Lung (tissue), 12 donors: ENCODE measurements around the gene ABCB10. TPM values are rescaled to one million over a fixed set of nuclear protein-coding genes. Genes with fewer than 3 reads are reported as not detected.

Source experiments
- ATAC-seq: fragments of 200-7000 bp; cut with Tn5 transposase; one replicate; pipeline ENCODE4 v1.9.1; 2020; ENCODE audit warnings: moderate number of reproducible peaks; ENCODE audit not compliant: insufficient read depth, low FRiP score
- DNase-seq, 3 donors: peaks; one replicate each; pipeline ENCODE4 v3.0.0-alpha.2; 2013 to 2017
- H3K27ac ChIP-seq, 2 donors: one replicate each; pipeline ENCODE4 v1.5.1; 2013; ENCODE audit warnings: mild to moderate bottlenecking in 2 of 2, moderate library complexity in 2 of 2, control low read depth in 1 of 2, inconsistent platforms in 1 of 2, low read depth in 1 of 2, low read length in 1 of 2
- H3K27me3 ChIP-seq, 3 donors: one replicate each; pipeline ENCODE4 v1.5.1; 2013; ENCODE audit warnings: low read length in 2 of 3; ENCODE audit not compliant: control insufficient read depth in 3 of 3, insufficient read depth in 3 of 3
- H3K36me3 ChIP-seq, 4 donors: one replicate each; pipeline ENCODE4 v1.5.1; 2013; ENCODE audit warnings: low read length in 4 of 4, mild to moderate bottlenecking in 1 of 4, moderate library complexity in 1 of 4; ENCODE audit not compliant: control insufficient read depth in 4 of 4, insufficient read depth in 4 of 4
- H3K4me1 ChIP-seq, 5 donors: one replicate each; pipeline ENCODE4 v1.5.1; 2013; ENCODE audit warnings: low read length in 5 of 5, mild to moderate bottlenecking in 2 of 5, moderate library complexity in 1 of 5; ENCODE audit not compliant: control insufficient read depth in 5 of 5, insufficient read depth in 5 of 5
- H3K4me3 ChIP-seq: one replicate; pipeline ENCODE4 v1.5.1; 2013; ENCODE audit warnings: mild to moderate bottlenecking, control low read depth, moderate library complexity
- H3K9ac ChIP-seq, 2 donors: one replicate each; pipeline ENCODE4 v1.5.1; 2013; ENCODE audit warnings: low read length in 2 of 2, control low read depth in 1 of 2; ENCODE audit not compliant: insufficient read depth in 1 of 2
- H3K9me3 ChIP-seq, 4 donors: one replicate each; pipeline ENCODE4 v1.5.1; 2013; ENCODE audit warnings: low read length in 3 of 4, mild to moderate bottlenecking in 1 of 4, moderate library complexity in 1 of 4; ENCODE audit not compliant: control insufficient read depth in 4 of 4, insufficient read depth in 3 of 4
- CTCF ChIP-seq: IDR thresholded peaks from 2 replicates; pipeline ENCODE4 v1.5.1; 2012; ENCODE audit warnings: mild to moderate bottlenecking; ENCODE audit errors: control extremely low read depth, extremely low read depth
- WGBS, 2 donors: extraction: QIAGEN DNeasy Blood & Tissue Kit; methylation state at CpG; one replicate each; pipeline ENCODE4 v1.1.7; 2013; 5-methylcytosine and 5-hydroxymethylcytosine counted together
- polyA plus RNA-seq, 2 donors: library from polyadenylated mRNA; stranded (reverse); fragments of 200-250 nt; gene quantifications; one replicate each; pipeline ENCODE4 v1.2.1, GENCODE V29; 2013
- total RNA-seq, 2 donors: library from RNA; depleted of rRNA in 1 of 2; stranded (reverse); fragments of >200 nt in 1 of 2; gene quantifications; one replicate each; pipeline ENCODE4 v1.2.1, GENCODE V29; 2014 to 2021
- donor health status: control.
- donor health status: control.
- donor health status: Bipolar disorder and iron deficiency.
- donor health status: healthy.
- donor health status: DM: yes; HTN: yes; CAD: no.

Gene ABCB10
- total and polyA plus RNA-seq, 4 donors = 6.5 to 23.5 (median 14.2) TPM

DNA sequence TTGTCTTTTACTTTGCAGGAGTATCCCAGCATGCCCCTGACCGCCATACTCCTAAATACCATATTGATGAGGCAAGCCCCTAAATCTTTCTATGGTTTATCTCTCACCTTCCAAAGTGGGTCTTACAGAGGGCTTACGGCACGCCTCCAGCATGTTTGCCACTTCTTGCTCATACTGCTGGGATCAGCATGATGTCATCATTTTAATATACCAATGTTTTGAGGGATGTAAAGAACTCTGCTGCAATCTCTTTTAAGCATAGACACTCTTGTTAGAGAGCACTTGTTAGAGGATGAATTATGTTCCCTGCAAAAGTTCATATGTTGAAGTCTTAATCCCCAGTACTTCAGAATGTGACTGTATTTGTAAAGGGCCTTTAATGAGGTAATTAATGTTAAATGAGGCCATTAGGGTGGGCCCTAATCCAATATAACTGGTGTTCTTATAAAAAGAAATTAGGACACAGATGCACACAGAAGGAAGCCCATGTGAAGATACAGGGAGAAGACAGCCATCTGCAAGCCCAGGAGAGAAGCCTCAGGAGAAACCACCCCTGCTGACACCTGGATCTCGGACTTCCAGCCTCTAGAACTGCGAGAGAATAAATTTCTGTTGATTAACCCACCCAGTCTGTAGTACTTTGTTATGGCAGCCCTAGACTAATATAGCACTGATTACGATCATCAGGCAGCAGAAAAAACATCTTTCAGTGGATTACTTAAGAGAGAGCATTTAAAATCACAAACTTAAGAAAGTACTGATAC is 16.4 kb upstream of the ABCB10 start:
- Histone ChIP-seq H3K36me3 (no peaks in the 10 kb centered on the region), H3K27me3 (no peaks in the 10 kb centered on the region), H3K27ac (no peak overlapping the region), H3K4me1 (peaks cover 0 to 13% (median 0%) of the 10 kb centered on the region in 5 donors), H3K9ac (no peak overlapping the region), H3K4me3 (no peak overlapping the region), H3K9me3 (no peaks in the 10 kb centered on the region)
- 92 to 95% methylated on average over 6 of the region's 6 CpGs for WGBS, 2 donors
- no peak for ATAC-seq
- no peak for TF ChIP-seq CTCF
- no peak for DNase-seq

DNA sequence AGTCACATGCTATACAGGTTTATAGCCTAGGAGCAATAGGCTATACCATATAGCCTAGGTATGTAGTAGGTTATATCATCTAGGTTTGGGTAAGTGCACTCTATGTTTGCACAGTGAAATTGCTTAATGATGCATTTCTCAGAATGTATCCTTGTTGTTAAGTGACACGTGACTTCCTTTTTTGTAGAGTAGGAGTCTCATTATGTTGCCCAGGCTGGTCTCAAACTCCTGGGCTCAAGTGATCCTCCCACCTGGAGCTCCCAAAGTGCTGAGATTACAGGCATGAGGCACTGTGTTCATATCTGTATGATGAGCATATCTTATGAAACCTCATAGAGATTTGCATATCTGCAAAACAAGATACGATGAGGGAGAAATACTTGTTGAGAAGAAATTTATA is 13.8 kb upstream of the ABCB10 start:
- Histone ChIP-seq H3K27me3 (no peaks in the 10 kb centered on the region), H3K9me3 (no peaks in the 10 kb centered on the region), H3K36me3 (no peaks in the 10 kb centered on the region), H3K9ac (no peak overlapping the region), H3K4me3 (no peak overlapping the region), H3K27ac (no peak overlapping the region), H3K4me1 (no peaks in the 10 kb centered on the region)
- ATAC-seq (no peak), DNase-seq (no peak)
- TF ChIP-seq CTCF = no peak
- 62 to 65% methylated on average over 2 of the region's 2 CpGs for WGBS, 2 donors

DNA sequence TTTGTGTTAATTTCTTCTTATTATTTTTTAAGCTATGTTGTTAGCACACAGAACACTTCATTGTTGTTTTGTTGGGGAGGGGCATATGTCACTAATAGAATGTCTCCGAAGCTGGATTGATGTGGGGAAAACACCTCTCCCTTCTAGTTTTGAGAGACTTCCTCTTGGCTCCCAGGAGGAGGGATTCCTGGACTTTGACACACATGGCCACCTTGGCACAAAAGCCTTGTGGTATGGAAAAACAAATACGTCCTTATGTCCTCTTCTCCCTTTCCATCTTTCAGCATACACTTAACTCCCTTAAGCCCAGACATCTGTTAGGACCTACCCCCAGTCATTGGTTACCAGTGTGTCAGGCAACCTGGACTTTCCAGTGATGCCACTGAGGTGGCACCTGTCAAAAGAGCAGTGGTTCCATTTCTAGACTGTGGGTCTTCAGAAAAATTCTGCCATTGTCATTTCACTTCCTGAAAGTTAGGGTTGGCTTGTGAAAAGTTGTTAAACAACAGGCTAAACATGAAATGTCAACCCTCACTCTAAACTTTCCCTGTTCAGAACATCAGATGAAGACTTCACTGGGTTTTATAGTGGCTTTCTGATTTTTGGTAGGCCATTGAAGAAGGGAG is 12.5 kb upstream of the ABCB10 start:
- WGBS, 2 donors = 40 to 74% methylated on average over 2 of the region's 2 CpGs
- TF ChIP-seq CTCF = no peak
- Histone ChIP-seq H3K27me3 (no peaks in the 10 kb centered on the region), H3K36me3 (no peaks in the 10 kb centered on the region), H3K9ac (no peak overlapping the region), H3K4me1 (no peaks in the 10 kb centered on the region), H3K9me3 (no peaks in the 10 kb centered on the region), H3K27ac (no peak overlapping the region), H3K4me3 (no peak overlapping the region)
- DNase-seq = no peak
- ATAC-seq = no peak
